HepG2 (cell line): ENCODE results near the gene DCC. TPM values are rescaled to one million over a fixed set of nuclear protein-coding genes. Genes with fewer than 3 reads are reported as not detected.

Experiments
- ATAC-seq: fragments of 200-7000 bp; cut with Tn5 transposase; 3 replicates; pipeline ENCODE4 v1.9.1; 2020; ENCODE audit warnings: mild to moderate bottlenecking, moderate library complexity
- BruUV-seq: library from RNA; stranded (reverse); fragments of 400-500 nt; replicated peaks from 2 replicates; lab custom pipeline; 2021; lab: Mats Ljungman, UMichigan
- CTCF ChIA-PET: fragments of 300-600 bp; formaldehyde crosslinking; extraction: SDS; loops from one replicate; lab custom pipeline; 2021; ENCODE audit warnings: low total read pairs, inconsistent platforms, low intra/inter-chr PET ratio; lab: Yijun Ruan, JAX
- POLR2A ChIA-PET: fragments of 350-600 bp; sonication (Branson Sonifier 250); formaldehyde crosslinking; loops from one replicate; lab custom pipeline; 2020; ENCODE audit warnings: antibody characterized with exemption, inconsistent platforms; lab: Yijun Ruan, JAX
- DNase-seq: peaks from one replicate; pipeline ENCODE4 v3.0.0-alpha.2; 2015; ENCODE audit warnings: low spot score
- FAIRE-seq: peaks from 3 replicates; lab custom pipeline; 2011; peaks lifted over from hg19 to GRCh38; lab: Jason Lieb, UNC
- H2AFZ ChIP-seq: one replicate; pipeline ENCODE4 v1.6.1; 2011; ENCODE audit warnings: low read length, inconsistent platforms
- H3K27ac ChIP-seq: fragments of 300-600 bp; 3 replicates; pipeline ENCODE4 v1.8.0; 2011; ENCODE audit warnings: mixed run types, mild to moderate bottlenecking, mixed read lengths, low read length, inconsistent platforms; ENCODE audit not compliant: insufficient read depth; ENCODE audit errors: extremely low read length
- H3K27me3 ChIP-seq, 2 experiments: fragments of 200-600 bp in 1 of 2; 2 replicates in 1 of 2; 3 replicates in 1 of 2; pipeline versions ENCODE4 v1.6.0 to v1.8.0; 2011; ENCODE audit warnings: low read length in 2 of 2, mild to moderate bottlenecking in 2 of 2, moderate library complexity in 2 of 2, inconsistent platforms in 1 of 2; ENCODE audit not compliant: insufficient read depth in 2 of 2, control insufficient read depth in 1 of 2
- H3K36me3 ChIP-seq, 2 experiments: fragments of 200-600 bp in 1 of 2; replicated peaks in 1 of 2; 2 replicates in 1 of 2; 3 replicates in 1 of 2; pipeline versions ENCODE4 v1.5.1 to v1.8.0; 2011; ENCODE audit warnings: low read length in 2 of 2, inconsistent platforms in 1 of 2; ENCODE audit not compliant: insufficient read depth in 2 of 2, control insufficient read depth in 1 of 2
- H3K4me1 ChIP-seq: 2 replicates; pipeline ENCODE4 v1.5.1; 2012; ENCODE audit warnings: low read length, inconsistent platforms; ENCODE audit not compliant: insufficient read depth
- H3K4me2 ChIP-seq: 2 replicates; pipeline ENCODE4 v1.6.0; 2011; ENCODE audit warnings: low read depth, low read length, inconsistent platforms
- H3K4me3 ChIP-seq, 3 experiments: fragments of 200-600 bp in 1 of 3; sonication (generic), shearing (Covaris generic) in 1 of 3; replicated peaks in 1 of 3; 2 replicates each; pipeline ENCODE4 v1.5.1; 2011 to 2016; ENCODE audit warnings: low read length in 3 of 3, inconsistent platforms in 2 of 3, low read depth in 2 of 3, mild to moderate bottlenecking in 2 of 3, control low read depth in 1 of 3, mixed read lengths in 1 of 3; ENCODE audit not compliant: insufficient read depth in 1 of 3
- H3K79me2 ChIP-seq: one replicate; pipeline ENCODE4 v1.6.1; 2011; ENCODE audit warnings: low read length, inconsistent platforms; ENCODE audit not compliant: insufficient read depth
- H3K9ac ChIP-seq: 2 replicates; pipeline ENCODE4 v1.6.0; 2011; ENCODE audit warnings: mild to moderate bottlenecking, low read depth, low read length, inconsistent platforms; ENCODE audit not compliant: insufficient read depth
- H3K9me3 ChIP-seq: 2 replicates; pipeline ENCODE4 v1.5.1; 2012; ENCODE audit warnings: mild to moderate bottlenecking, low read length
- H4K20me1 ChIP-seq: 2 replicates; pipeline ENCODE4 v1.6.0; 2011; ENCODE audit warnings: inconsistent platforms, mild to moderate bottlenecking, low read length, moderate library complexity; ENCODE audit not compliant: insufficient read depth
- ATF7-NPFF ChIP-seq: sonication (generic); formaldehyde crosslinking; IDR thresholded peaks from 2 replicates; pipeline ENCODE4 v1.8.1; 2023; ENCODE audit warnings: mild to moderate bottlenecking, low read depth, missing genetic modification reagents, moderate library complexity
- MAFF ChIP-seq: IDR thresholded peaks from 2 replicates; pipeline ENCODE4 v1.6.1; 2011; ENCODE audit warnings: low read depth, low read length, improper control_type of control experiment
- MAFK ChIP-seq, 2 experiments: IDR thresholded peaks in 1 of 2; conservative IDR thresholded peaks in 1 of 2; 2 replicates each; pipeline ENCODE4 v1.6.1; 2011; ENCODE audit warnings: improper control_type of control experiment in 2 of 2, low read length in 2 of 2
- ZNF335 ChIP-seq: sonication (generic); formaldehyde crosslinking; IDR thresholded peaks from 2 replicates; pipeline ENCODE4 v1.4.0; 2020; ENCODE audit warnings: missing genetic modification reagents
- ZNF572 ChIP-seq: sonication (generic); formaldehyde crosslinking; IDR thresholded peaks from 2 replicates; pipeline ENCODE4 v1.5.1; 2020; ENCODE audit warnings: mild to moderate bottlenecking, missing genetic modification reagents
- WGBS: methylation state at CpG from one replicate; pipeline ENCODE4 v1.1.6; 2017; ENCODE audit warnings: low lambda C conversion rate; 5-methylcytosine and 5-hydroxymethylcytosine counted together
- in situ Hi-C: cut with HindIII; loops from 2 replicates; pipeline ENCODE4 v1.10.0; 2017; ENCODE audit warnings: low pct_unique_long_range_greater_than_20kb; ENCODE audit not compliant: extremely low pct_ligation_motif_present
- intact Hi-C: fragments of 100-400 bp; cut with micrococcal nuclease; formaldehyde crosslinking; loops from one replicate; pipeline ENCODE4 v1.10.0; 2022; ENCODE audit not compliant: unreplicated experiment
- polyA plus RNA-seq, 8 experiments: library from polyadenylated mRNA; depleted of rRNA in 3 of 8; stranded (reverse) in 7 of 8; unstranded in 1 of 8; fragments of >200 nt; fragmentation: Illumina TruSeq in 4 of 8; extraction: Trizol in 4 of 8; gene quantifications; 2 replicates each; pipeline versions ENCODE4 v1.2.1 to v1.2.3, GENCODE V29; 2011 to 2016; ENCODE audit warnings: low read depth in 4 of 8, missing spikeins in 1 of 8, mixed read lengths in 1 of 8; ENCODE audit not compliant: insufficient read depth in 1 of 8
- total RNA-seq, 5 experiments: library from RNA; depleted of rRNA; stranded (reverse); fragments of >200 nt; fragmentation: Illumina TruSeq; extraction: Trizol; gene quantifications; 2 replicates each; pipeline ENCODE4 v1.2.3, GENCODE V29; 2016; ENCODE audit warnings: low read depth in 1 of 5

Gene DCC
- total and polyA plus RNA-seq, 2 of the 13 experiments (the other 11 are each of a cell fraction or from before 2014, with no cell fraction given), result not detected

- TF ChIP-seq MAFK (conservative IDR thresholded peaks at IDR 0.05 in 1 of 2, IDR thresholded peaks at IDR 0.05 in 1 of 2; ENCODE audit: low read length in 2 of 2), result peak; percentile 71 to 89
- no peak for TF ChIP-seq ZNF335 (CRISPR knock-in tag)
- TF ChIP-seq MAFF, result peak; percentile 84
- TF ChIP-seq, all 625 proteins: peak for 2
- H3K4me2 ChIP-seq, result no peak overlapping the region
- BruUV-seq, result no TSS peak
- H3K4me3 ChIP-seq, result no peak overlapping the region
- DNase-seq, result no peak
- no peaks in the 10 kb centered on the region for H3K79me2 ChIP-seq
- in situ Hi-C loops (no loop called here), intact Hi-C loops (no loop called here)
- H3K36me3 ChIP-seq, result no peaks in the 10 kb centered on the region
- FAIRE-seq, result no peak
- H3K27me3 ChIP-seq, result no peaks in the 10 kb centered on the region
- no peaks in the 10 kb centered on the region for H4K20me1 ChIP-seq
- H2AFZ ChIP-seq, result no peak overlapping the region
- ChIA-PET POLR2A (no interaction called here), CTCF (no interaction called here)
- no peak for ATAC-seq
- no peak overlapping the region for H3K9ac ChIP-seq
- no peak overlapping the region for H3K27ac ChIP-seq
- no peaks in the 10 kb centered on the region for H3K9me3 ChIP-seq
- H3K4me1 ChIP-seq, result no peaks in the 10 kb centered on the region
- 4% methylated on average over 6 of the region's 6 CpGs for WGBS
Measured at GRCh38 chr18:52546686-52547346, 206.8 kb downstream of the DCC start.

- H3K9me3 ChIP-seq, result no peaks in the 10 kb centered on the region
- ATAC-seq, result no peak
- H3K36me3 ChIP-seq, result no peaks in the 10 kb centered on the region
- 0% methylated on average over 1 of the region's 1 CpG for WGBS
- FAIRE-seq, result no peak
- H3K27ac ChIP-seq, result no peak overlapping the region
- no peak for DNase-seq
- TF ChIP-seq ZNF572 (CRISPR knock-in tag) (no peak), ATF7-NPFF (CRISPR knock-in tag) (no peak)
- BruUV-seq, result no TSS peak
- no peak overlapping the region for H3K4me3 ChIP-seq
- H3K4me1 ChIP-seq, result no peaks in the 10 kb centered on the region
- no peak overlapping the region for H3K9ac ChIP-seq
- H4K20me1 ChIP-seq, result no peaks in the 10 kb centered on the region
- no peak overlapping the region for H3K4me2 ChIP-seq
- no peak overlapping the region for H2AFZ ChIP-seq
- H3K79me2 ChIP-seq, result no peaks in the 10 kb centered on the region
- in situ Hi-C loops, result no loop called here
- ChIA-PET CTCF (no interaction called here), POLR2A (no interaction called here)
- H3K27me3 ChIP-seq, result no peaks in the 10 kb centered on the region
- intact Hi-C loops, result no loop called here
Measured at GRCh38 chr18:52553441-52553840, 213.4 kb downstream of the DCC start.
